SU-DHL-6 (cell line): ENCODE data around the gene FOXF2.

Experiments
- H2AFZ ChIP-seq: fragments of 200-600 bp; sonication (generic); 2 replicates; pipeline ENCODE4 v1.6.1; 2014; ENCODE audit warnings: low read depth, mild to moderate bottlenecking, moderate library complexity, mixed read lengths, antibody characterized with exemption, low read length; ENCODE audit not compliant: severe bottlenecking
- H3F3A ChIP-seq: fragments of 200-600 bp; shearing (Covaris generic); 2 replicates; pipeline ENCODE4 v1.6.0; 2016; ENCODE audit warnings: antibody characterized with exemption, mild to moderate bottlenecking; ENCODE audit not compliant: insufficient read depth
- H3K27ac ChIP-seq: fragments of 200-600 bp; sonication (generic); 2 replicates; pipeline ENCODE4 v1.5.1; 2016; ENCODE audit warnings: low read depth, mild to moderate bottlenecking, low read length, moderate library complexity, mixed read lengths
- H3K27me3 ChIP-seq: fragments of 200-600 bp; sonication (generic), shearing (Covaris generic); 2 replicates; pipeline ENCODE4 v1.6.0; 2014; ENCODE audit warnings: mild to moderate bottlenecking, low read length
- H3K36me3 ChIP-seq: fragments of 200-600 bp; sonication (generic); 2 replicates; pipeline ENCODE4 v1.6.1; 2014; ENCODE audit warnings: mild to moderate bottlenecking, low read length, mixed read lengths
- H3K4me2 ChIP-seq: fragments of 300-600, 200-600 bp; shearing (Covaris generic), sonication (generic); 2 replicates; pipeline ENCODE4 v1.6.0; 2014; ENCODE audit warnings: low read length, low read depth, mild to moderate bottlenecking; ENCODE audit not compliant: poor library complexity, severe bottlenecking
- H3K4me3 ChIP-seq: fragments of 200-600 bp; sonication (generic); 2 replicates; pipeline ENCODE4 v1.5.1; 2014; ENCODE audit warnings: antibody characterized with exemption, low read length, mild to moderate bottlenecking, mixed read lengths; ENCODE audit not compliant: insufficient read depth, poor library complexity, severe bottlenecking
- H3K79me2 ChIP-seq: fragments of 200-600 bp; sonication (generic); 2 replicates; pipeline ENCODE4 v1.6.1; 2014; ENCODE audit warnings: mild to moderate bottlenecking, low read length, moderate library complexity; ENCODE audit not compliant: insufficient read depth
- H3K9ac ChIP-seq: fragments of 200-600 bp; sonication (generic); 2 replicates; pipeline ENCODE4 v1.7.0; 2014; ENCODE audit warnings: mild to moderate bottlenecking, low read length
- H3K9me2 ChIP-seq: fragments of 200-600 bp; sonication (generic); replicated peaks from 2 replicates; pipeline ENCODE4 v1.6.1; 2014; ENCODE audit warnings: low read length; ENCODE audit not compliant: insufficient read depth
- H3K9me3 ChIP-seq: fragments of 200-600 bp; sonication (generic); 2 replicates; pipeline ENCODE4 v1.6.1; 2014; ENCODE audit warnings: low read length, mixed read lengths; ENCODE audit not compliant: insufficient read depth
- H4K20me1 ChIP-seq: fragments of 200-600 bp; sonication (generic); 2 replicates; pipeline ENCODE4 v1.6.1; 2014; ENCODE audit warnings: low read depth, mild to moderate bottlenecking, antibody characterized with exemption, low read length, moderate library complexity, mixed read lengths
- EZH2phosphoT487 ChIP-seq: fragments of 200-600 bp; sonication (generic), shearing (Covaris generic); conservative IDR thresholded peaks from 2 replicates; pipeline ENCODE4 v1.6.1; 2018; ENCODE audit warnings: mild to moderate bottlenecking, antibody characterized with exemption, low read length, moderate library complexity, mixed read lengths
- TF ChIP-seq, protein P1 (sequence below): fragments of 200-600 bp; sonication (generic); IDR thresholded peaks from one replicate; pipeline ENCODE4 v1.5.1; 2017; ENCODE audit warnings: antibody characterized with exemption, mild to moderate bottlenecking, low read length, moderate library complexity; ENCODE audit not compliant: insufficient read depth, poor library complexity, severe bottlenecking

Gene FOXF2

GRCh38 chr6:1384549-1385128, 4.7 kb upstream of the FOXF2 start:
- H3K27ac ChIP-seq, result no peak overlapping the region

DNA sequence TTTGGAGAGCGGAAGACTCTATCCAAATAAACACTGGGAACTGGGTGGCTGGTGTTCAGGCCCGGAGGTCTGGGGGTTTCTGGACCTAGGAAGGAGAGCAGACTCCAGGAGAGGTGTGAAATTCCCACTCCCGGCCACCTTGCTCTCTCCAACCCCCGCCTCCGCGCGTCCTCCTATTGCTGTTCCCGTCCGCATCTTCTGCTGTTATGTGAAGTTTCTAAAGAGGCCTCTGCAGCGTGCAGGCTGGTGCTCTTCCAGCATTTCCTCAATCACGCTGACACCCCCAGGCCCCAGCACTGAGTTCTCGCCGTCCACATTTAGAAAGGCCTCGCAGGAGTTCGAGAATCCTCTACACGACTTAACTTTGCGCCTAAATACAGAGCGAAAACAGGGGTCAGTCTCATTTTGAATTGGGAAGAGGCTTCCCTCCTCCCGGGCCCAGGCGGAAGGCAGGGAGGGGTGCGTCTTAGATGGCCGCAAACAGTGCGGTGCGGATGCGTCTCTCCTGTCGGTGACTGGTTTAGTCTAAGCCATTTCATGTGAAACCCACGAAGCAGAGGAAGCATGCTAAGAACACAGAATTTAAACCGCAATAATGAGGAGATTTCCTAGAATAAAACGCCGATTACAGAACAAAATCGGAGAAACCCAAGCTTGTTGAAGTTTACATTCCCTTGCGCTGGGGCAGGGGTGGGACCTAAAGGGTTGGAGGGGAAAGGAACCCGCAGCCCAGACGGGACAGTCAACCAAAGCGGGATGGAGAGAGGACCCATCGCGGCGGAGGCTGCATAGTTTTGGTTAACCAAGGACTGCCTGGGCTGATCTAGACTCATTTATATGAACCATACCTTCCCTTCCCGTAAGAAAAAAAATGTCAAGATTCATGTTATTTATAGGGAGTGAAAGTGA, 4.0 kb upstream of the FOXF2 start:
- Histone ChIP-seq H3K27ac (no peak overlapping the region), H3K9ac (no peak overlapping the region), H3K4me2 (no peak overlapping the region), H3F3A (no peaks in the 10 kb centered on the region), H3K9me3 (no peaks in the 10 kb centered on the region), H4K20me1 (no peaks in the 10 kb centered on the region), H3K36me3 (no peaks in the 10 kb centered on the region), H3K4me3 (no peak overlapping the region), H2AFZ (no peak overlapping the region), H3K9me2 (no peaks in the 10 kb centered on the region), H3K79me2 (no peaks in the 10 kb centered on the region), H3K27me3 (no peaks in the 10 kb centered on the region)
- TF ChIP-seq, protein P1, sequence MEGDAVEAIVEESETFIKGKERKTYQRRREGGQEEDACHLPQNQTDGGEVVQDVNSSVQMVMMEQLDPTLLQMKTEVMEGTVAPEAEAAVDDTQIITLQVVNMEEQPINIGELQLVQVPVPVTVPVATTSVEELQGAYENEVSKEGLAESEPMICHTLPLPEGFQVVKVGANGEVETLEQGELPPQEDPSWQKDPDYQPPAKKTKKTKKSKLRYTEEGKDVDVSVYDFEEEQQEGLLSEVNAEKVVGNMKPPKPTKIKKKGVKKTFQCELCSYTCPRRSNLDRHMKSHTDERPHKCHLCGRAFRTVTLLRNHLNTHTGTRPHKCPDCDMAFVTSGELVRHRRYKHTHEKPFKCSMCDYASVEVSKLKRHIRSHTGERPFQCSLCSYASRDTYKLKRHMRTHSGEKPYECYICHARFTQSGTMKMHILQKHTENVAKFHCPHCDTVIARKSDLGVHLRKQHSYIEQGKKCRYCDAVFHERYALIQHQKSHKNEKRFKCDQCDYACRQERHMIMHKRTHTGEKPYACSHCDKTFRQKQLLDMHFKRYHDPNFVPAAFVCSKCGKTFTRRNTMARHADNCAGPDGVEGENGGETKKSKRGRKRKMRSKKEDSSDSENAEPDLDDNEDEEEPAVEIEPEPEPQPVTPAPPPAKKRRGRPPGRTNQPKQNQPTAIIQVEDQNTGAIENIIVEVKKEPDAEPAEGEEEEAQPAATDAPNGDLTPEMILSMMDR, result no peak
- TF ChIP-seq EZH2phosphoT487, result no peak

More at GRCh38 chr6:1384549-1385128, 4.7 kb upstream of the FOXF2 start:
- Histone ChIP-seq H3K9ac (no peak overlapping the region), H4K20me1 (no peaks in the 10 kb centered on the region), H3K27me3 (no peaks in the 10 kb centered on the region), H3K36me3 (no peaks in the 10 kb centered on the region), H2AFZ (no peak overlapping the region), H3K4me3 (no peak overlapping the region), H3F3A (no peaks in the 10 kb centered on the region), H3K9me3 (no peaks in the 10 kb centered on the region), H3K9me2 (no peaks in the 10 kb centered on the region), H3K79me2 (no peaks in the 10 kb centered on the region), H3K4me2 (no peak overlapping the region)
- TF ChIP-seq, protein P1, result no peak
- TF ChIP-seq EZH2phosphoT487, result no peak

DNA sequence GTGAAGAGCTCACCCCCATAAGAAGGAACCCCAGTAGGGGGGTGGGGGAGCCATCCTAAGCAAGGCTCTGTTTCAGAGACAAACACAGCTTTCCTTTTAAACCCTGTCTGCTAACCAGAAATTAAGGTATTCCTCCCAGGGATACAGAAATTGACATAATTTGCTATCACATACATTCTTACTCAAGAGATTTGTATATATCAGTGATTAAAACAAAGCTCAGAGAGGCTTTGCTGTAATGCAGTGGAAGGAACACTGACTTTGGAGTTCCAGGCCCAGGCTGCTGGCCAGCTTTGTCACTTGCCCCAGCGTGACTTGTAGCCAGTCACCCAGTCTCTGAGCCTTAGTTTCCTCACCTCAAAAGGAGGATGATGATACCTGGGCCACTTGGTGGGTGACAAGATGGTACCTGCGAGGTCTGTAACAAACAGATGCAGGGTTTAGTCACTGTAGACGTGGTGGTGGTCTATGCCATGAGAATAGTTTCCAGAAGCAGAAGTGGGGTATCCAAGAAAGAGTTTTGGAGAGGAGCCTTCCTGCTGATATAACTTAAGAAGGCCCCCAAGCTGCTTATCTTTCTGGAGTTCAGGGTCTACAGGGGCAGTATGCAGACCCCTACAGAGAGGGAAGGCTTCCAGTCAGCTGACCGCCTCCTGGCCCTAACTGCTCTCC, 3.2 kb upstream of the FOXF2 start:
- Histone ChIP-seq H3K9me3 (no peaks in the 10 kb centered on the region), H2AFZ (no peak overlapping the region), H3F3A (no peaks in the 10 kb centered on the region), H3K9me2 (no peaks in the 10 kb centered on the region), H3K9ac (no peak overlapping the region), H3K27me3 (no peaks in the 10 kb centered on the region), H3K36me3 (no peaks in the 10 kb centered on the region), H3K4me2 (no peak overlapping the region), H3K79me2 (no peaks in the 10 kb centered on the region), H4K20me1 (no peaks in the 10 kb centered on the region), H3K4me3 (no peak overlapping the region), H3K27ac (no peak overlapping the region)
- TF ChIP-seq, protein P1, result no peak
- TF ChIP-seq EZH2phosphoT487, result no peak
